Measurements from ENCODE around the gene SIGLEC5.

- TF ChIP-seq CTCF (conservative IDR thresholded peaks at IDR 0.05) (no peak), EZH2 (IDR thresholded peaks at IDR 0.05; ENCODE audit: low read depth) (no peak)
Measured at GRCh38 chr19:51607077-51607476, 23.1 kb downstream of the SIGLEC5 start.
